Common myeloid progenitor, CD34-positive (primary cell): ENCODE data around the gene LNX1.

ENCODE experiments used
- CTCF ChIA-PET: fragments of 350-600 bp; sonication (Branson Sonifier 250); formaldehyde crosslinking; loops from one replicate; lab custom pipeline; 2021; ENCODE audit warnings: antibody characterized with exemption; lab: Charles Lee
- POLR2A ChIA-PET: fragments of 350-600 bp; sonication (Branson Sonifier 250); formaldehyde crosslinking; loops from one replicate; lab custom pipeline; 2021; ENCODE audit warnings: antibody characterized with exemption; lab: Charles Lee
- DNase-seq, 3 donors: peaks; one replicate each; pipeline versions ENCODE4 v3.0.0 to v3.0.0-alpha.2; 2013
- H3K27ac ChIP-seq, 2 experiments: 1 replicate in 1 of 2; 2 replicates in 1 of 2; pipeline ENCODE4 v1.7.0; 2013; ENCODE audit warnings: inconsistent platforms in 2 of 2, low read length in 2 of 2, mild to moderate bottlenecking in 2 of 2, low read depth in 1 of 2, moderate library complexity in 1 of 2; ENCODE audit not compliant: severe bottlenecking in 2 of 2, insufficient read depth in 1 of 2, poor library complexity in 1 of 2
- H3K27me3 ChIP-seq, 5 experiments: replicated peaks in 2 of 5; 1 replicate in 3 of 5; 2 replicates in 2 of 5; pipeline versions ENCODE4 v1.6.1 to v1.7.0; 2013; ENCODE audit warnings: low read length in 4 of 5, mild to moderate bottlenecking in 2 of 5, moderate library complexity in 2 of 5, inconsistent platforms in 1 of 5; ENCODE audit not compliant: insufficient read depth in 5 of 5, control insufficient read depth in 4 of 5
- H3K36me3 ChIP-seq, 4 experiments: 1 replicate in 2 of 4; 2 replicates in 2 of 4; pipeline versions ENCODE4 v1.6.1 to v1.7.0; 2013; ENCODE audit warnings: low read length in 3 of 4, control low read depth in 1 of 4, mild to moderate bottlenecking in 1 of 4; ENCODE audit not compliant: control insufficient read depth in 4 of 4, insufficient read depth in 4 of 4
- H3K4me1 ChIP-seq, 4 experiments: 1 replicate in 3 of 4; 2 replicates in 1 of 4; pipeline versions ENCODE4 v1.6.1 to v1.7.1; 2013; ENCODE audit warnings: low read length in 3 of 4, mild to moderate bottlenecking in 3 of 4, control low read depth in 1 of 4, inconsistent platforms in 1 of 4, moderate library complexity in 1 of 4; ENCODE audit not compliant: control insufficient read depth in 4 of 4, insufficient read depth in 4 of 4; ENCODE audit errors: control extremely low read depth in 1 of 4
- H3K4me3 ChIP-seq, 7 experiments: 1 replicate in 4 of 7; 2 replicates in 3 of 7; pipeline versions ENCODE4 v1.5.1 to v1.7.0; 2013; ENCODE audit warnings: mild to moderate bottlenecking in 7 of 7, low read length in 6 of 7, moderate library complexity in 6 of 7, inconsistent platforms in 2 of 7, low read depth in 2 of 7, control low read depth in 1 of 7; ENCODE audit not compliant: insufficient read depth in 4 of 7, control insufficient read depth in 1 of 7; ENCODE audit errors: extremely low read depth in 1 of 7
- H3K9me3 ChIP-seq, 5 experiments: 1 replicate in 4 of 5; 2 replicates in 1 of 5; pipeline versions ENCODE4 v1.6.1 to v1.7.1; 2013; ENCODE audit warnings: low read length in 4 of 5, mild to moderate bottlenecking in 2 of 5, inconsistent platforms in 1 of 5, low read depth in 1 of 5, moderate library complexity in 1 of 5; ENCODE audit not compliant: control insufficient read depth in 4 of 5, insufficient read depth in 2 of 5; ENCODE audit errors: control extremely low read depth in 1 of 5
- WGBS: methylation state at CpG from one replicate; pipeline ENCODE4 v1.1.5; 2013; ENCODE audit not compliant: insufficient coverage; 5-methylcytosine and 5-hydroxymethylcytosine counted together

The LNX1 gene

DNA sequence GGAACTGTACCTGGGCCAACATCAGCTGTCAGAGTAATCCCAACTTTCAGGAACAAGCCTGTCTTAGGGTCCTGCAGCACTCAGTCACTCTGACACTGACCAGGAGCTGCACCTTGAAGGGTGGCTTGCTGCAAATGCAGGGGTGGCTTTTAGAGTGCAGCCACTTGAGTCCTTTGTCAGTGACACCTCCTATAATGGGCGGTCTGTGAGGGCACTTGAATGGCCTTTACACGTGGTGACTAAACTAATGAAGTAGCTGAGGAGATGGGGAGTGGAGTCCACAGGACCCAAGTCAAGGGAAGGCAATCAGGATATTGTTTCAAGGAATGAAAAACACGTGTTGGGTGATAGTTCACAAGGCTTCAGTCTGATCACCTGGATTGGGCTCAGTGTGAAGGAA lies 11.1 kb upstream of the LNX1 start:
- ChIA-PET POLR2A (no interaction called here), CTCF (interaction anchor here (0.9 kb wide), 1 partner anchor 22 kb away, joined by 3 read pairs; no protein-coding TSS in a partner anchor)
- Histone ChIP-seq H3K36me3 (no peaks in the 10 kb centered on the region), H3K4me1 (no peaks in the 10 kb centered on the region), H3K4me3 (no peak overlapping the region), H3K27ac (no peak overlapping the region), H3K27me3 (no peaks in the 10 kb centered on the region), H3K9me3 (no peaks in the 10 kb centered on the region)
- DNase-seq = no peak
- WGBS = 100% methylated on average over 2 of the region's 3 CpGs

DNA sequence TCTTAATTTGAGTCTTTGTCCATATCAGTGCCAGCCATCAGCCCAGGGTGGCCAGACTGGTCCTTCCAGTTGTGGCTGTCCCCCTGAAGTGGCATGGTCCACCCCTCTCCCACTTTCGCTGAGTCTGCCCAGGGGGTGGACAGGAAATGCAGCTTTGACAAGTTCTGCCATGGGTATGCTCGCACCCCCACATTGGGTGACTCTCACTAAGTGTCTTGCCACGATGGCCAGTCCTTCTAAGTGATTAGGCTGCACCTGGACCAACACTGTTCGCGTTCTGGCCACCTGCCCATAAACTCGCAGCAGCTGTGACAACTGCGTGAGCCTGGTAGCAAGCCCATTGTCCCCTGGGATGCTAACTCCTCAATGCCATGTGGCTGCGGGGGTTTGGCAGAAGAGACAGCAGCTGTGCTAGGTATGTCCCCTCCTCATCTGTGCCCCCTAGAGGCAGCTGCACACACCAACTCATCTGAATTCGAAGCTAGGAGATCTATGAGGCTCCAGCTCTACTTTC lies 10.0 kb upstream of the LNX1 start:
- Histone ChIP-seq H3K36me3 (no peaks in the 10 kb centered on the region), H3K27me3 (no peaks in the 10 kb centered on the region), H3K9me3 (no peaks in the 10 kb centered on the region), H3K27ac (no peak overlapping the region), H3K4me1 (no peaks in the 10 kb centered on the region), H3K4me3 (no peak overlapping the region)
- ChIA-PET CTCF (interaction anchor here (0.9 kb wide), 1 partner anchor 23 kb away, joined by 3 read pairs; no protein-coding TSS in a partner anchor), POLR2A (no interaction called here)
- 94% methylated on average over 9 of the region's 9 CpGs for WGBS
- peak; percentile 10 to 45 (median 42) for DNase-seq

DNA sequence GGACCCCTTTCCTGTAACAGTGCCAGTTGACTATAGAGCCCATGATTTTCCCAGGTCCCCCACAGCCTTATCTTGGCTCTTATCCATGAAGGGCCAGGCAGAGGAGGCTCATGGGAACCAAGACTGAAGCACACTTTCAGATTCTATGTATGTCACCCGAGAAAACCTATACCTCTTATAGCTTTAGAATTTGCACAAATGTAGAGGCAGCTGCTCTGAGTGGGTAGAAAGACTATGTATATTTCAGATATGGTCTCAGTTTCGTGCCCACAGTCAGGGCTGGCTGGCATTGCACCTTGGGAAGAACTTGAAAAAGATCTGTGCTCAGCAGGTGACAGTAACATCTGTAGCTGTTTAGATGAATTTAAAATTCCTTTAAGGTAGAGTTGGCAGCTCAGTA lies 8.3 kb upstream of the LNX1 start:
- 100% methylated on average over 1 of the region's 2 CpGs for WGBS
- Histone ChIP-seq H3K4me3 (no peak overlapping the region), H3K9me3 (no peaks in the 10 kb centered on the region), H3K4me1 (no peaks in the 10 kb centered on the region), H3K27me3 (no peaks in the 10 kb centered on the region), H3K27ac (no peak overlapping the region), H3K36me3 (no peaks in the 10 kb centered on the region)
- POLR2A ChIA-PET = no interaction called here
- no peak for DNase-seq
- CTCF ChIA-PET = interaction anchor here (0.9 kb wide), 1 partner anchor 10 kb away, joined by 3 read pairs; no protein-coding TSS in a partner anchor

DNA sequence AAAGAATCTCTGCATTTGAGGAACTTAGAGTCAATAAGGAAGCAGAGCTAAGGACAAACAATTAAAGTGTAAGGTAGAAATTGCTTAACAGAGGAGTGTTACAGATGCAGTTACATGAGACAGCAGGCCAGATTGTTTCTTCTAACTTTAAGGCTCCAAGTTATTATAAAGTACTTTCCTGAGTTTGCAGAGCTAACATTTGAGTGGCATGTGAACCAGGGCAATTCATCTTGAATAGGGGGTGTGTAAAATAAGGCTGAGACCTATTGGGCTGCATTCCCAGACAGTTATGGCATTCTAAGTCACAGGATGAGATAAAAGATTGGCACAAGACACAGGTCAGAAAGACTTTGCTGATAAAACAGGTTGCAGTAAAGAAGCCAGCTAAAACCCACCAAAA lies 7.6 kb upstream of the LNX1 start:
- no peaks in the 10 kb centered on the region for H3K36me3 ChIP-seq
- no peak for DNase-seq

DNA sequence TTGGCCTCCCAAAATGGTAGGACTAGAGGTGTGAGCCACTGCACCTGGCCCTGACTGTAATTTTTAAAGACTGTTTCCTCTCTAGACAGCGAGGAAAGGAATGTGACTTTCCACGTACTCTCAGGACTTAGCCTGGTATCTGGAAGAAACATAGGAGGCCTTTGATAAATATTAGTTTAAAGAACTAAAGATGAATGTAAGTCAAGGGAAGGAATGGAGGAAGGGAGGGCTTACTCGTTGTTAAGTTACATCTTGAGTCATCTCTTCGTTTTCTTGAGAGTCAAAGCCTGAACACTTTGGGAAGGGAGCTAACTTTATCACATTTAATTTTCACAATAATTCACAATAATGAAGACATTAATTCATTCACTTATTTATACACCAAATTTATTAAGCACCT lies 7.2 kb upstream of the LNX1 start:
- Histone ChIP-seq H3K27ac (no peak overlapping the region), H3K9me3 (no peaks in the 10 kb centered on the region), H3K4me3 (no peak overlapping the region), H3K4me1 (no peaks in the 10 kb centered on the region), H3K36me3 (no peaks in the 10 kb centered on the region), H3K27me3 (no peaks in the 10 kb centered on the region)
- ChIA-PET POLR2A (no interaction called here), CTCF (interaction anchor here (0.6 kb wide), 1 partner anchor 1326 kb away, joined by 3 read pairs; no protein-coding TSS in a partner anchor)
- no peak for DNase-seq
- WGBS = 96% methylated on average over 2 of the region's 4 CpGs

More for the DNA sequence above, 7.6 kb upstream of the LNX1 start:
- POLR2A ChIA-PET = no interaction called here
- CTCF ChIA-PET = interaction anchor here (0.6 kb wide), 1 partner anchor 1327 kb away, joined by 3 read pairs; no protein-coding TSS in a partner anchor
- H3K4me1 ChIP-seq = no peaks in the 10 kb centered on the region
- H3K27ac ChIP-seq = no peak overlapping the region
- H3K9me3 ChIP-seq = no peaks in the 10 kb centered on the region
- no peak overlapping the region for H3K4me3 ChIP-seq
- no peaks in the 10 kb centered on the region for H3K27me3 ChIP-seq

DNA sequence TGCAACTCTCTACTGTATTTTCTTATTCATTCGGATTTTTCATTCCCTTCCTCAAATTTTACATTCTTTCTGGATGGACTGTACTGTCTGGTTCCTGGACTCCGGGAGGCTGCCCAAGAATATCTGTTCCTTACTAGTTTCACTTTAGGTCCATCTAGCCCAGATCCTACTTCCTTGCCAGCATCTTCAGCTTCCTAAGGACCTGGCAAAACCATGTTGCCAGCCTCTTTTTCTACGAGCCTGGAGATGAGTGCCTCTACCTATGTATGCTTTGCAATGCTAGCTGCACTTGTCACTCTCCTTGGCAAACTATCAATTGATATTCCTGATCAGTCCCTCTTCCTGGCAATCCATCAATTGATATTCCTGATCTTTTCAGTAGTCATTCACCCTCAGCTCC lies 5.6 kb upstream of the LNX1 start:
- ChIA-PET POLR2A (no interaction called here), CTCF (no interaction called here)

DNA sequence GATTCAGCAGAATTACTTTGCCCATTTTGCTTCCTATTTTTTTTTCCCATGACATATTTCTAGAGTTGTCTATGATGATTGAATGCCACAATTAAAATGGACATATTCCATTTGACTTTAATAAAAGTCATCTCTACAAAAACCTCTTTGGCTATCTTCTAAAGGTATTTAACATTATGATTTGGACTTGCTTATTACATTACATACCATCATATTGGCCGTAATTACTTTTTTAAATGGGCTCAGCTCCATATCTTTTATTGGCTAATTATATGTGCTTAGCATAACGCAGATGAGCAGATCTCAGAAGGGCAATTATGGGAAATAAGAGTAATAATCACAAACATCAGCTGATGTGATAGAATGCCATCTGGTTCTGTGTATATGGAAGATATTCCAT lies 4.5 kb upstream of the LNX1 start:
- Histone ChIP-seq H3K9me3 (no peaks in the 10 kb centered on the region), H3K27me3 (no peaks in the 10 kb centered on the region), H3K36me3 (no peaks in the 10 kb centered on the region), H3K27ac (no peak overlapping the region), H3K4me1 (peaks cover 6 to 20% (median 18%) of the 10 kb centered on the region in 4 experiments), H3K4me3 (no peak overlapping the region)
- DNase-seq = no peak
- POLR2A ChIA-PET = no interaction called here
- WGBS = no CpG with 5 or more reads among the region's 2 CpGs
- CTCF ChIA-PET = interaction anchor here (0.7 kb wide), 1 partner anchor 12 kb away, joined by 3 read pairs; no protein-coding TSS in a partner anchor

More for the DNA sequence above, 5.6 kb upstream of the LNX1 start:
- Histone ChIP-seq H3K27me3 (no peaks in the 10 kb centered on the region), H3K4me1 (peaks cover 4 to 14% (median 9%) of the 10 kb centered on the region in 4 experiments), H3K4me3 (no peak overlapping the region), H3K27ac (no peak overlapping the region), H3K36me3 (no peaks in the 10 kb centered on the region), H3K9me3 (no peaks in the 10 kb centered on the region)
- 100% methylated on average over 3 of the region's 3 CpGs for WGBS
- no peak for DNase-seq
